A172 (cell line): ENCODE measurements around the gene CX3CR1. TPM values are rescaled to one million over a fixed set of nuclear protein-coding genes. Genes with fewer than 3 reads are reported as not detected.
A peak's percentile ranks its signal among the peaks of the same experiment; 100 is the strongest.
"Not testable (repeated sequence)": the region's sequence is repeated elsewhere in the genome, so short reads cannot be mapped to it uniquely, and the experiment has no call there.

Experiments
- DNase-seq: peaks from one replicate; pipeline ENCODE4 v3.0.0-alpha.2; 2015; ENCODE audit warnings: low spot score
- total RNA-seq: library from RNA; depleted of rRNA; stranded (reverse); fragments of >200 nt; shearing (Covaris generic); gene quantifications from 2 replicates; pipeline ENCODE4 v1.2.3, GENCODE V29; 2014

Gene CX3CR1
- total RNA-seq, 1 experiment from 2014 or later: not detected

GRCh38 chr3:39267631-39268548 lies 11.9 kb downstream of the CX3CR1 start:
- no peak for DNase-seq

- DNase-seq: no peak
Observed at GRCh38 chr3:39264053-39264452, 15.8 kb downstream of the CX3CR1 start.

- DNase-seq: no peak
Observed at GRCh38 chr3:39263576-39263975, 16.3 kb downstream of the CX3CR1 start.

GRCh38 chr3:39262846-39263245 lies 17.0 kb downstream of the CX3CR1 start:
- no peak for DNase-seq

- no peak for DNase-seq
Observed at GRCh38 chr3:39261726-39262125, 18.1 kb downstream of the CX3CR1 start.

GRCh38 chr3:39260957-39261356 lies 18.9 kb downstream of the CX3CR1 start:
- peak; percentile 92 for DNase-seq

GRCh38 chr3:39260318-39260717 lies 19.5 kb downstream of the CX3CR1 start:
- no peak for DNase-seq

- DNase-seq: no peak
Observed at GRCh38 chr3:39255503-39256325, 24.1 kb downstream of the CX3CR1 start.

GRCh38 chr3:39254806-39255449 lies 24.9 kb downstream of the CX3CR1 start:
- DNase-seq: peak; percentile 80

GRCh38 chr3:39251576-39251975 lies 28.3 kb downstream of the CX3CR1 start:
- DNase-seq: no peak

GRCh38 chr3:39250116-39250747 lies 29.6 kb downstream of the CX3CR1 start:
- DNase-seq: peak; percentile 12

GRCh38 chr3:39249453-39250115 lies 30.3 kb downstream of the CX3CR1 start:
- peak; percentile 57 for DNase-seq

- no peak for DNase-seq
Observed at GRCh38 chr3:39241561-39241960, 38.3 kb downstream of the CX3CR1 start.

GRCh38 chr3:39237027-39237426 lies 42.8 kb downstream of the CX3CR1 start:
- DNase-seq: no peak

- no peak for DNase-seq
Observed at GRCh38 chr3:39234651-39235050, 45.2 kb downstream of the CX3CR1 start.

GRCh38 chr3:39232859-39233258 lies 47.0 kb downstream of the CX3CR1 start:
- DNase-seq: no peak

GRCh38 chr3:39230453-39230852 lies 49.4 kb downstream of the CX3CR1 start:
- DNase-seq: no peak

- DNase-seq: no peak
Observed at GRCh38 chr3:39228496-39228895, 51.3 kb downstream of the CX3CR1 start.

- not testable (repeated sequence) for DNase-seq
Observed at GRCh38 chr3:39227596-39227995, 52.2 kb downstream of the CX3CR1 start.

- DNase-seq: no peak
Observed at GRCh38 chr3:39226106-39226741, 53.6 kb downstream of the CX3CR1 start.

- DNase-seq: no peak
Observed at GRCh38 chr3:39224288-39224687, 55.5 kb downstream of the CX3CR1 start.
